ENCODE data around the gene MPZL3.
A peak's percentile ranks its signal among the peaks of the same experiment; 100 is the strongest.
"Not testable (repeated sequence)": the region's sequence is repeated elsewhere in the genome, so short reads cannot be mapped to it uniquely, and the experiment has no call there.

The MPZL3 gene

GRCh38 chr11:118213201-118213600 lies 39.0 kb downstream of the MPZL3 start:
- no peak for DNase-seq (ENCODE audit: low read depth in 1 of 2, low spot score in 1 of 2)

DNA sequence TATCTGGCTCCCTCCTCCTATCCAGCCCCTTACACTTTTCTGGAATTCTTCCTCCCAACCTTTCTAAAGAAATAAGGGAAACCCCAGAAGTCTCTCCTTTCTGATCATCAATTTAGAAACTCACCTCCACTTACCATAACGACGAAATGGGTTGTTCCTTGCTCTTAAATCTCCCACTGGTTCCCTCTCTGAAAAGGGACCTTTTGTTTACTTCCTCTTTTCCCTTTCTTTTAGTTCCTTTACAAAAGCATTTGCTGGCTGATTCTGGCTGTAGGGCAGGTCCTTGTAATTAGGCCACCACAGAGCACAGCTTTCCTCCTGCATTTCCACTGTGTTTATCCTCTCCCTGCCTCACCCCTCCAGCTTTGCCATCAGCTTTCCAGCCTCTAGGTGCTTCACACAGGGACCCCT lies 39.4 kb downstream of the MPZL3 start:
- DNase-seq (ENCODE audit: low read depth in 1 of 2, low spot score in 1 of 2): no peak

DNA sequence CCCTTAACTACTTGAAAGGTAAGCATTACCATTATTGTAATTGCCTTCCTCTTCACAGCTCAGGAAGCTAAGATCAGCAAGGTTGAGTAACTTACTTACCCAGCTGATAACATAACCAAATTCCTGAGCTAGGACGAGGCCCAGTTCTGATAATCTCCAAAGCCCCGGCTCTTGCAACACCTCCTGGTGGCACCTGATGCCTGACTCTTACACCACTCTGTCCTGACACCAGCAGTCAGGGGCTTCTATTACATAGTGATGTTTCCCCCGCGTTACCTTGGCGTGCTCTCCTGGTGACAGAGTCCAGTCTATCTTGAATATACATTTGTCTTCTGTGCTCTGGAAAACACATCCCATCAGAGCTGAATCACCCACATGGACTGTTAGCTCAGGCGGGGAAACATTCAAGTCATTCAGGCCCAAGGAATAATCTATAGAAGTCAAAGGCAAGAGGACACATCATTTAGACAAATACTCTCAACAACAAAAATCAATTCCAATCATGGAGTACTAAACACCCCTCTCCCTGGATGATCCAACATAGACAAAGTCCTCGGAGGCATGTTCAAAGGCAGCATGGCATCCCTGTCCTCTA lies 39.9 kb downstream of the MPZL3 start:
- no peak for DNase-seq (ENCODE audit: low read depth in 1 of 2, low spot score in 1 of 2)

DNA sequence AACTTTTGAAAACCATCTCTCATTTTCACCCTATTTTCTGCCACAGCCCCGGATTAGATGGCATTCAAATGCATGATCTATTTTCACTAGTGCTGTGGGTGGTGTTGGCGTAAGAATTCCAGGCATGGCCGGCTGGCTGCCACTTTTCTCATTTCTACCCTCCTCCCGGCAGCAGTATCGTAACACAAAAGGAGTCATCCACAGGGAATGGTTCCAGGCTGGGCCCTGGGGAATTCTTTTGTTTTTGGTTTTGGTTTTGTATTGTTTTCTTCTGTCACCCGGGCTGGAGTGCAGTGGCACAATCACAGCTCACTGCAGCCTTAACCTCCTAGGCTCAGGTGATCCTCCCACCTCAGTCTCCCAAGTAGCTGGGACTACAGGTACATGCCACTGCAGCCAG lies 41.2 kb downstream of the MPZL3 start:
- no peak for DNase-seq (ENCODE audit: low read depth in 1 of 2, low spot score in 1 of 2)

DNA sequence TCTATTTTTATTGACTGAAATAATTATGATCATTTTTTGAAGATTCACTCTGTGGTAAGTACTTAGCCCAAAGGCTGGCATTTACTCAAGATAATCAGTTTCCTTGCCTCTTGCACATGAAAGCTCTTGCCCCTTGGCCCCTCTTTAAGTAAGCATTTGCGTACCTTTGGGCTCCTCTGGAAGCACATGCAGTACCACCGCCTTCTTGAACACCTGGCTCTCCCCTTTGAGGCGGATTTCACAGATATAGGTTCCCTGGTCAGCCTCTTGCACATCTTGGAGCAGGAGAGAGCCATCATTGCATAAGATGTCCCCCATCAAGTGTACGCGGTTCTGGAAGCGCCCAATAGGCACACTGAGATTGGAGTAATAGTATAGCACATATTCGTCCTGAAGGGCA lies 41.8 kb downstream of the MPZL3 start:
- DNase-seq (ENCODE audit: low read depth in 1 of 2, low spot score in 1 of 2): no peak

GRCh38 chr11:118209033-118209432 lies 43.1 kb downstream of the MPZL3 start:
- DNase-seq (ENCODE audit: low read depth in 1 of 2, low spot score in 1 of 2): no peak

DNA sequence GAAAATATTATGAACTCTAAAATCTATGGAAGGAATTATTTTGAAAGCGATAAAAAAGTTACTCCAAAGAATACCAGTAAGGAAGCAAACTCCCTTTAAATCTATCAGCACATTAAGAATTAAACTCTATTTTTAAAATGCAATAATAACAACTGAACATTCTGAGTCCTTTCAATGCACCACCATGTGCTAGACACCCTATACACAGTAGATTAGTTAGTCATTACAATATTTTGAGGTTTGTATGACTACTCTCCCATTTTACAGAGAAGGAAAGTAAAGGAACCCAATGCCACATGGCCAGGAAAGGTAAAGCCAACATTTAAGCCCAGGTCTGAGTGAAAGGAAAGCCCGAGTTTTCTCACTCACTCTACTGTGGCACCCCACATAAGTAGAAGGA lies 45.1 kb downstream of the MPZL3 start:
- DNase-seq (ENCODE audit: low read depth in 1 of 2, low spot score in 1 of 2): no peak

DNA sequence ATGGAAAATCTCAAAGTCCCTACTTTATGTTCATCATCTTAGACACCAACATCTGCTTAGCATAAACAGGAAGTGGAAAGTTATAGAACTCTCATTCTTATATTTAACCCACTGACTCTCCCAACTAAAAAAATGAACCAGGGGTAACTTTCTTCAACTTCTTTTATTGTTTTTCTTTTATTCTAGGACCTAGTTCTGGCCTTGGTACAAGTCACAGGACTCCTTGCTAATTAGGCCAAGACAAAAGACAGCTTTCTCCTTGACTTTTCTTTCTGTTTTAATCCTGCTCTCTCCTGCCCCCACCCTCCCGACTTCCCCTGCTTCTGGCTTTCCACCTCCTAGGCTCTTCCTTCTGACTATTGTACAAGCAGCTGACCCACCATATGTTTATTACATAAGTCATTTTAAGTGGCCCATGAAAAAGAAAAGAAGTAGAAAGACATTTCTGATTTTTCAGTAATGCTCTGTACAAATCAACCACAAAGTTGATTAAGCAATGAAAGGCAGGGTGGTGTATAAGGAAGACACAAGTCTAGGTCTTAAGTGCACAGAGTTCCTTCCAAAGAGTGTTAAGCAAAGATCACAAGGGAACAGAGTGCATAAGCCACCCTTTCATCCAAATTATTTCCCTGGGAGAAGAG lies 45.7 kb downstream of the MPZL3 start:
- DNase-seq (ENCODE audit: low read depth in 1 of 2, low spot score in 1 of 2): no peak

GRCh38 chr11:118205606-118206378 lies 46.4 kb downstream of the MPZL3 start:
- DNase-seq (ENCODE audit: low read depth in 1 of 2, low spot score in 1 of 2): no peak

- DNase-seq (ENCODE audit: low read depth in 1 of 2, low spot score in 1 of 2): peak in 1 of 2 donors; percentile 32
Measured at GRCh38 chr11:118202599-118203422, 49.4 kb downstream of the MPZL3 start.

- no peak for DNase-seq (ENCODE audit: low read depth in 1 of 2, low spot score in 1 of 2)
Measured at GRCh38 chr11:118201966-118202365, 50.2 kb downstream of the MPZL3 start.

DNA sequence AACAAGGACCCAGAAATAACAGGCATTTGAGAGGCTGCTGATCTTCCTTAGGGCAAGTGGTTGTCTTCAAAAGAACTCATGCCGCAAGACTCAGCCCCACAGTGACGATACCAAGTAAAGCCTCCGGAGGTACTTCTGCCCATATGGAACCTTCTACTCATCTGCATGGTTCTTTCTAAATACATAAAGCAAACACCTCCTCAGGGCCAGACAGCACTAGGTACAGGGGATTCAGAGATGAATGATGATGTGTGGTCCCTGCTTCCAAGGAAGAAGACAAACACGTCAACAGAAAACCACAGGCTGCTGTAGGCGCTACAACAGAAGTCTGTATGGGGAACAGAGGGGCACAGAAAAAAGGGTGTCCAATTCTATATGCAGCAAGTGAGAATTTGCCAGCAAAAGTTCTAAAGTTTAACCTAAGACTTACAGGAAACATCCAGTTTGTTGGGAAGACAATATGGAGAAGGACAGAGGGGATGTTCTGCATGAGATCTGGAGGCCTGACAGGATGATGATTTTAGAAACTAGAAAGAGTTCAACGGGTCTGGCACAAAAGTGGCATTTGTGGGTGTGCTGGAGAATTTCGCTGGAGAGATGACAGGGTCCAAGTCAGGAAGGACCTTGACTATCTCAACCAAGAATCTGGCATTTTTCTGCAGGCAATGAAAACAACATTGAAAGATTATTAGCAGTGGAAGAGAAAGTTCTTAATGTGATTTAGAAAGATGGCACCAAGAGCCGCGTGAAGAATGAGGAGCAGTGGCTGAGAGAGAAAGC lies 51.1 kb downstream of the MPZL3 start:
- peak in 1 of 2 donors; percentile 18 for DNase-seq (ENCODE audit: low read depth in 1 of 2, low spot score in 1 of 2)

- no peak for DNase-seq (ENCODE audit: low read depth in 1 of 2, low spot score in 1 of 2)
Measured at GRCh38 chr11:118200497-118200896, 51.7 kb downstream of the MPZL3 start.

GRCh38 chr11:118199135-118199534 lies 53.0 kb downstream of the MPZL3 start:
- DNase-seq (ENCODE audit: low read depth in 1 of 2, low spot score in 1 of 2): no peak

DNA sequence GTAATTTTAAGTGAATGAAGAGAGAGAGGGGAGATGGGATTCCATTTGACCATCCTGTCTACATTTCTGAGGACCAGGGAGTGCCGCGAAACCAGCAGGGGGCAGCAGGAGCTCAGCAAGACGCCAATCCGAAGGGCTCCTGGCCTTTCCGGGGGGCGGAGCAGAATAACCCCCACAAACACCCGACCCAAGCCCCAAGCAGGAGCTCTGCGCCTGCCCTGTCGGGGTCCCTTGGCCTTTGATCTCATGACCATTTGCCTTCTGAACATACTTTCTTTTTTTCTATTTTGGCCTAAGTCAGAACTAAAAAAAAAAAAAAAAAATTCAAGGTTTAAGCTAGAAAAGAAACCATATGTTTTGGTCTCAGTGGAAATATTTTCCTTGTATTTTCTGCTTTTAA lies 53.8 kb downstream of the MPZL3 start:
- DNase-seq (ENCODE audit: low read depth in 1 of 2, low spot score in 1 of 2): peak; percentile 68

DNA sequence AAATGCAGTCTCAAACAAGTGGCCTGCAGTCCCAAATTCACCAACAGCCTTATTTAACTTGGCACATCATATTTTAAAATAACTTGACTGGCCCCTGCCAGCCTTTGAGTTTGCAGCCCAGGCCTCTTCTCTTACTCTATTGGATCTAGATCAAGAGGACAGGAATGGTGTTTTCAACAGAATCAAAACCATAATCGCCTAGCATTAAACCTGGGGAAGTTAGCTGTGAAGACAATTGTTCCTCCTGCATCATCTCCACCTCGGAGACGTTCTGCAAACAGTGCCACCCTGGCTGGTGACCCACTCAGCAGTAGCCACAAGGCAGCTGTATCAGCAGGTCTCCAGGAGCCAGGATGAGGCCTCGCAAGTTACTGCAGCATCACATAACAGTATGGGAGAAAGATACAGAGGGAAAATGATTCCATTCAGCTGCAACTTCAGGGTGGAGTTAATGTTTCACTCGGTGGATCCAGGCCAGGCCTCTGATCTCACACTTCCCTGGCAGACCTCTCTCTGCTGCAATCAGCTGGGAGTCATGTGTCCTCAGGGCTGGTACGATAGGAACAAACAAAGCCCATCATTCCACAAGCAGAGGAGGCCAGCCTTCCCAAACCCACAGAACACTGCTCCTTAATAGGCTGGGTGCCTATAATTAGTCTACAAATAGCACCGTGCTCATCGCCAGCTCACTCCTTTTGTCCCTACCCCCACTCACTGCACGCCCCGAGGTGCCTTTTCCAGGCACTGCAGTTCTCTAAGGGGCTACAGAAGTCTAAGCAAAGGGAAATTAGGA lies 57.1 kb downstream of the MPZL3 start:
- no peak for DNase-seq (ENCODE audit: low read depth in 1 of 2, low spot score in 1 of 2)

DNA sequence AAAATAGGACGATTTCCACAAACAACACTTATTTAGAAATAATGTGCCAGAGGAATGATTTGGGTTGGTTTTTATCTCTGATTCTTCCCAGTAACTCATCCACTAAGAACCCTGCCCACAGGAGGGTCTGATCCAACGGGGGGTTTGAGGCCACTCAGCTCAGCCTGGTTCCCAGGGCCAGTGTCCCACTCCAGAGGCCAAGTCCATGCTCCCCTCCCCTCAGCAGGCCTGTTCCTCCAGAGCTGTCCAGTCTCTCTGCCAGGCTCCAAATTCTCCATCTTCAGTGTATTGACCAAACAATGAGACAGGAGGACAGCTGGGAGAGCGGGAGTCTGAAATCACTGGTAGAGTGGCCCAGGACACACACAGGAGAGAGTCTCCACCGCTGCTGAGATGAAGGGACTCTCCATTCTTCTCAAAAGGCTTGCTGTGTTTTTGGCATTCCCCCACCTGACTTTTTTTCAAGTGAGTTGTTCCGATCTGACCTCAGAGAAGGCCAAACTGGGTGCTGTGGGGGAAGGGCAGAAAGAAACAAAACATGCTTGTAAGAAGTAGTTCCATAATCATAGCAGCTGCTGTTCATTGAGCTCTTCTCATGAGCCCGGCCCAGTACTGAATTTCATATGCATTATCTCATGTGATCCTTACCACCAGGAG lies 58.1 kb downstream of the MPZL3 start:
- DNase-seq (ENCODE audit: low read depth in 1 of 2, low spot score in 1 of 2): no peak

- not testable (repeated sequence) for DNase-seq (ENCODE audit: low read depth in 1 of 2, low spot score in 1 of 2)
Measured at GRCh38 chr11:118192817-118193216, 59.3 kb downstream of the MPZL3 start.

DNA sequence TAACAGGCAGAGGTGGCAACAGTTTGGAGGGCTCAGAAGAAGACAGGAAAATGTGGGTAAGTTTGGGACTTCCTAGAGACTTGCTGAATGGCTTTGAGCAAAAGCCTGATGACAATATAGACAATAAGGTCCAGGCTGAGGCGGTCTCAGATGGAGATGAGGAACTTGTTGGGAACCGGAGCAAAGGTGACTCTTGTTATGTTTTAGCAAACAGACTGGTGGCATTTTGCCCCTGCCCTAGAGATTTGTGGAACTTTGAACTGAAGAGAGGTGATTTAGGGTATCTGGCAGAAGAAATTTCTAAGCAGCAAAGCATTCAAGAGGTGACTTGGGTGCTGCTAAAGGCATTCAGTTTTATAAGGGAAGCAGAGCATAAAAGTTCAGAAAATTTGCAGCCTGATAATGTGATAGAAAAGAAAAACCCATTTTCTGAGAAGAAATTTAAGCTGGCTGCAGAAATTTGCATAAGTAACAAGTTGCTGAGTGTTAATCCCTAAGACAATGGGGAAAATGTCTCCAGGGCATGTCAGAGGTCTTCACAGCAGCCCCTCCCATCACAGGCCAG lies 61.1 kb downstream of the MPZL3 start:
- not testable (repeated sequence) for DNase-seq (ENCODE audit: low read depth in 1 of 2, low spot score in 1 of 2)
